ENCODE results near the gene SLC28A1.
A peak's percentile ranks its signal among the peaks of the same experiment; 100 is the strongest.

SLC28A1 gene

GRCh38 chr15:84883916-84884781, at the start of gene SLC28A1:
SLC28A1 (plus strand) TSS chr15:84884662; CDS start chr15:84887761, 3,099 bp downstream.
- no peak for DNase-seq

GRCh38 chr15:84834969-84835368, 49.5 kb upstream of the SLC28A1 start:
- no peak for DNase-seq

- no peak for DNase-seq
Measured at GRCh38 chr15:84835661-84836337, 48.7 kb upstream of the SLC28A1 start.

GRCh38 chr15:84836844-84837243, 47.6 kb upstream of the SLC28A1 start:
- DNase-seq, result no peak

GRCh38 chr15:84839714-84840113, 44.7 kb upstream of the SLC28A1 start:
- no peak for DNase-seq

- no peak for DNase-seq
Measured at GRCh38 chr15:84840255-84840654, 44.2 kb upstream of the SLC28A1 start.

- DNase-seq, result no peak
Measured at GRCh38 chr15:84840741-84841429, 43.6 kb upstream of the SLC28A1 start.

- no peak for DNase-seq
Measured at GRCh38 chr15:84842781-84843180, 41.7 kb upstream of the SLC28A1 start.

GRCh38 chr15:84844964-84845363, 39.5 kb upstream of the SLC28A1 start:
- DNase-seq, result no peak

GRCh38 chr15:84845631-84846030, 38.8 kb upstream of the SLC28A1 start:
- peak; percentile 62 for DNase-seq

- no peak for DNase-seq
Measured at GRCh38 chr15:84846269-84846668, 38.2 kb upstream of the SLC28A1 start.

- no peak for DNase-seq
Measured at GRCh38 chr15:84847382-84847781, 37.1 kb upstream of the SLC28A1 start.

- no peak for DNase-seq
Measured at GRCh38 chr15:84852212-84852611, 32.2 kb upstream of the SLC28A1 start.

- no peak for DNase-seq
Measured at GRCh38 chr15:84855136-84855535, 29.3 kb upstream of the SLC28A1 start.

- no peak for DNase-seq
Measured at GRCh38 chr15:84855765-84856164, 28.7 kb upstream of the SLC28A1 start.

- no peak for DNase-seq
Measured at GRCh38 chr15:84856731-84857417, 27.6 kb upstream of the SLC28A1 start.

- no peak for DNase-seq
Measured at GRCh38 chr15:84857418-84858004, 27.0 kb upstream of the SLC28A1 start.

- DNase-seq, result no peak
Measured at GRCh38 chr15:84858231-84858630, 26.2 kb upstream of the SLC28A1 start.

GRCh38 chr15:84859144-84859543, 25.3 kb upstream of the SLC28A1 start:
- no peak for DNase-seq

- no peak for DNase-seq
Measured at GRCh38 chr15:84859651-84860050, 24.8 kb upstream of the SLC28A1 start.

- DNase-seq, result no peak
Measured at GRCh38 chr15:84861781-84862180, 22.7 kb upstream of the SLC28A1 start.

GRCh38 chr15:84862214-84862975, 22.1 kb upstream of the SLC28A1 start:
- DNase-seq, result no peak
